ENCODE measurements around the gene SLPI. TPM values are rescaled to one million over a fixed set of nuclear protein-coding genes. Genes with fewer than 3 reads are reported as not detected.

Gene SLPI
- total RNA-seq, 1 donor = 1.4 TPM

DNA sequence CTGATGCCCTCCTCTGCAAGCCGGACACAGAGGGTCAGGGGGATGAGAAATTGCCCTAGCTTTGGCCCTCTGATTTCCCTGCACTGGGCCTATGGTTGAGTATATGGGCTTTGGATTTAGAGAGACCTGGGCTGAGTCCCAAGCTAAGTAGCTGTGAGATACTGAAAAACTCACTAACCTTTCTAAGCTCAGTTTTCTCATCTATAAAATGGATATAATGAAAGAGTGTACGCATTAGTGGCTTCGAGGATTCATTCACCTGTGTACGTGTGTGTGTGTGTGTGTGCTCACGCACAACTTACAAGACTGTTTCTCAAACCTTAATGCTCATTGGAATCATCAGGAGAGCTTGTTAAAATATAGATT lies 39.6 kb upstream of the SLPI start:
- H3K4me3 ChIP-seq (ENCODE audit: insufficient read depth, low read length) = peak overlapping the region; percentile 75

DNA sequence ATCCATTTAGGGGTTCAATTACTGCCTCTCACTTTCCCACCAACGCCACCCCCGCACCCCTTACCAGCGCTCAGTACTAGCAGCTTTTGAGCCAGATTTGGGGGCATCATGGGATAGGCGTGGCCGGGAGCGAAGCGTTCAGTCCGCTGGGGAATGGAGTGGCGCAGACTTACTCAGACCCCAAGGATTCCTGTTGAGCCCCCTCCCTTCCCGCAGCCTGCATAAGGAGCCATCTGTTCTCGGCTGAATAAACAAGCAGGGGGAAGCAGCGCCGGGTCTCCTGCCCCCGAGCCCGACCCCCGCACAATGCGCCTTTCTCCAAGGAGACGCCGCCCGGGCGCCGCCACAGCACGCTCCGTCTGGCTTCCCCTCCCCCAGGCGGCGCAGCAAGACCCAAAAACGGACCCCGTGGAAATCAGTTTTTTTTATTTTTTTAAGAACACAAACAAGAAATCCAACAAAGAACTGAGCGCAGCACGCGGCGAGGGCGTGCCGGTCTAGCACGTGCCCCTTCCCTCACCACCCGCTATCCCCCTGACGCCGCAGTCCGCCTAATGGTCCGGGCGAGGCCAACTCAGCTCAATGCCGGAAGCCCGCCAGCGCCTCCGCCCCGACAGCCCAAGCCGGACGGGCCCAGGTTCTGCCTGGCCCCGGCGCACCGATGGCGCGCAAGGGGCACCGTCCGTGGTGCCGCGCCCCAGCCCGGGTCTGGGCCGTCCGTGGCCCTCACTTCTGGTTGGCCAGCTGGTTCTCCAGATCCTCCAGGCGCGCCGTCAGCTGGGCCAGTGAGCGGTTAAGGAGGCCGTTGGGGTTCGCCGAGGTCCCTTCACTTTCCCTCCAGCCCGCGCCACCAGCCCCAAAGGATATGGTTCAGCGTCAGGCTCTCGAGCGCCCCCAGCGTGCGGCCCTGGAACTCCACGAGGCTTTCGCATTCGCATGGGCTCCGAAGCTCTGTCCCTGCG lies 39.0 kb upstream of the SLPI start:
- Histone ChIP-seq H3K79me2 (ENCODE audit: insufficient read depth, low read length) (no peaks in the 10 kb centered on the region), H3K27me3 (ENCODE audit: insufficient read depth, low read length) (peaks cover 16% of the 10 kb centered on the region), H3K27ac (ENCODE audit: low read depth, low read length) (no peak overlapping the region), H3K4me2 (ENCODE audit: insufficient read depth, low read length) (peak overlapping the region; percentile 84), H4K20me1 (ENCODE audit: insufficient read depth, low read length) (no peaks in the 10 kb centered on the region), H3K4me1 (ENCODE audit: insufficient read depth, low read length) (peaks cover 7% of the 10 kb centered on the region), H3K4me3 (ENCODE audit: insufficient read depth, low read length) (peak overlapping the region; percentile 75), H3K9me3 (ENCODE audit: low read depth, low read length) (no peaks in the 10 kb centered on the region), H3K36me3 (ENCODE audit: insufficient read depth, low read length) (no peaks in the 10 kb centered on the region), H2AFZ (ENCODE audit: low read length) (peak overlapping the region; percentile 85)
- peak; percentile 98 for DNase-seq (ENCODE audit: insufficient read length, low spot score, missing footprints)
- TF ChIP-seq, protein P1, sequence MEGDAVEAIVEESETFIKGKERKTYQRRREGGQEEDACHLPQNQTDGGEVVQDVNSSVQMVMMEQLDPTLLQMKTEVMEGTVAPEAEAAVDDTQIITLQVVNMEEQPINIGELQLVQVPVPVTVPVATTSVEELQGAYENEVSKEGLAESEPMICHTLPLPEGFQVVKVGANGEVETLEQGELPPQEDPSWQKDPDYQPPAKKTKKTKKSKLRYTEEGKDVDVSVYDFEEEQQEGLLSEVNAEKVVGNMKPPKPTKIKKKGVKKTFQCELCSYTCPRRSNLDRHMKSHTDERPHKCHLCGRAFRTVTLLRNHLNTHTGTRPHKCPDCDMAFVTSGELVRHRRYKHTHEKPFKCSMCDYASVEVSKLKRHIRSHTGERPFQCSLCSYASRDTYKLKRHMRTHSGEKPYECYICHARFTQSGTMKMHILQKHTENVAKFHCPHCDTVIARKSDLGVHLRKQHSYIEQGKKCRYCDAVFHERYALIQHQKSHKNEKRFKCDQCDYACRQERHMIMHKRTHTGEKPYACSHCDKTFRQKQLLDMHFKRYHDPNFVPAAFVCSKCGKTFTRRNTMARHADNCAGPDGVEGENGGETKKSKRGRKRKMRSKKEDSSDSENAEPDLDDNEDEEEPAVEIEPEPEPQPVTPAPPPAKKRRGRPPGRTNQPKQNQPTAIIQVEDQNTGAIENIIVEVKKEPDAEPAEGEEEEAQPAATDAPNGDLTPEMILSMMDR (IDR thresholded peaks at IDR 0.05; ENCODE audit: extremely low read depth, low read depth, low read length) = peak; percentile 84

More for the DNA sequence above, 39.6 kb upstream of the SLPI start:
- Histone ChIP-seq H3K36me3 (ENCODE audit: insufficient read depth, low read length) (no peaks in the 10 kb centered on the region), H3K79me2 (ENCODE audit: insufficient read depth, low read length) (no peaks in the 10 kb centered on the region), H3K9me3 (ENCODE audit: low read depth, low read length) (no peaks in the 10 kb centered on the region), H3K27ac (ENCODE audit: low read depth, low read length) (no peak overlapping the region), H3K4me1 (ENCODE audit: insufficient read depth, low read length) (peaks cover 7% of the 10 kb centered on the region), H3K27me3 (ENCODE audit: insufficient read depth, low read length) (peaks cover 16% of the 10 kb centered on the region), H2AFZ (ENCODE audit: low read length) (peak overlapping the region; percentile 85), H3K4me2 (ENCODE audit: insufficient read depth, low read length) (peak overlapping the region; percentile 84), H4K20me1 (ENCODE audit: insufficient read depth, low read length) (no peaks in the 10 kb centered on the region)
- no peak for DNase-seq (ENCODE audit: insufficient read length, low spot score, missing footprints)
- TF ChIP-seq, protein P1 (IDR thresholded peaks at IDR 0.05; ENCODE audit: extremely low read depth, low read depth, low read length) = no peak

DNA sequence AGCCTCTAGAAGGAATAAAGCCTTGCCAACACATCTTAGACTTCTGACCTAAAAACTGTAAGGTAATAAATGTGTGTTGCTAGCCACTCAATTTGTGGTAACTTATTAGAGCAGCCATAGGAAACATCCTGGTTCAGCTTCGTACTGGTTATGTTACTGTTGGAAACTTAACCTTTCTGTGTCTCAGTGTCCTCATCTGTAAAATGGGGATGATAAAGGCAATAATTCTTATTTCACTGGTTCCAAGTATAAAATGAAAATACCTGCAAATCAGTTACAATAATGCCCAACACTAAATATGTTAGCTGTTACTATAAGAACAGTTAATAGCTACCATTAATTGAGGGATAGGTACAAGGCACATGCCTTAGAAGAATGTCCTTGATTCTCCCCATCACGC lies 38.0 kb upstream of the SLPI start:
- Histone ChIP-seq H3K36me3 (ENCODE audit: insufficient read depth, low read length) (no peaks in the 10 kb centered on the region), H3K27me3 (ENCODE audit: insufficient read depth, low read length) (peaks cover 11% of the 10 kb centered on the region), H4K20me1 (ENCODE audit: insufficient read depth, low read length) (no peaks in the 10 kb centered on the region), H3K79me2 (ENCODE audit: insufficient read depth, low read length) (no peaks in the 10 kb centered on the region), H3K4me3 (ENCODE audit: insufficient read depth, low read length) (no peak overlapping the region), H3K4me1 (ENCODE audit: insufficient read depth, low read length) (peaks cover 7% of the 10 kb centered on the region), H3K9me3 (ENCODE audit: low read depth, low read length) (no peaks in the 10 kb centered on the region), H2AFZ (ENCODE audit: low read length) (no peak overlapping the region), H3K27ac (ENCODE audit: low read depth, low read length) (no peak overlapping the region), H3K4me2 (ENCODE audit: insufficient read depth, low read length) (no peak overlapping the region)
- peak; percentile 62 for DNase-seq (ENCODE audit: insufficient read length, low spot score, missing footprints)
- TF ChIP-seq, protein P1 (IDR thresholded peaks at IDR 0.05; ENCODE audit: extremely low read depth, low read depth, low read length) = no peak

DNA sequence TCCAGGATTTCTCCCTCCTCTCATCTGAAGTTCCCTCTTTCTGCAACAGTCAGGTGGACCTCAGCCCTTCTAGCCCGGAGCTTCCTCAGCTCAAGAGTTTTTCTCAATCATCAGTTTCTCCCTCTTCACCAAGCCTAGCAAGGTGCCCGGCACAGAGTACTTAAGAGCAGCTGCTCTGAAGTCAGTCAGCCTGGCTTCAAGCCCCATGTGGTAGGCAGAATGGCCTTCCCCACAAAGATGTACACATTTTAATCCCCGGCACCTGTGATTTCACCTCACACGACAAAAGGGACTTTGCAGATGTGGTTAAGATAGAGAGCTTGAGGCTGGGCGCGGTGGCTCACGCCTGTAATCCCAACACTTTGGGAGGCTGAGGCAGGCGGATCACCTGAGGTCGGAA lies 37.2 kb upstream of the SLPI start:
- H3K36me3 ChIP-seq (ENCODE audit: insufficient read depth, low read length) = no peaks in the 10 kb centered on the region
- H3K79me2 ChIP-seq (ENCODE audit: insufficient read depth, low read length) = no peaks in the 10 kb centered on the region
- peak; percentile 45 for DNase-seq (ENCODE audit: insufficient read length, low spot score, missing footprints)
- TF ChIP-seq, protein P1 (IDR thresholded peaks at IDR 0.05; ENCODE audit: extremely low read depth, low read depth, low read length) = no peak
- H3K4me3 ChIP-seq (ENCODE audit: insufficient read depth, low read length) = no peak overlapping the region
- H2AFZ ChIP-seq (ENCODE audit: low read length) = no peak overlapping the region
- no peak overlapping the region for H3K27ac ChIP-seq (ENCODE audit: low read depth, low read length)
- H3K27me3 ChIP-seq (ENCODE audit: insufficient read depth, low read length) = peaks cover 11% of the 10 kb centered on the region
- H4K20me1 ChIP-seq (ENCODE audit: insufficient read depth, low read length) = no peaks in the 10 kb centered on the region
- peaks cover 7% of the 10 kb centered on the region for H3K4me1 ChIP-seq (ENCODE audit: insufficient read depth, low read length)
- no peak overlapping the region for H3K4me2 ChIP-seq (ENCODE audit: insufficient read depth, low read length)
- H3K9me3 ChIP-seq (ENCODE audit: low read depth, low read length) = no peaks in the 10 kb centered on the region
